CD4-positive, alpha-beta T cell treated with Interferon gamma for 1 hour (primary cell): ENCODE results near the gene MYO5C.

Experiments
- DNase-seq: peaks from one replicate; pipeline ENCODE4 v3.0.0-alpha.2; 2020

The MYO5C gene

GRCh38 chr15:52278636-52279367, 16.8 kb downstream of the MYO5C start:
- no peak for DNase-seq

- no peak for DNase-seq
Observed at GRCh38 chr15:52278135-52278534, 17.5 kb downstream of the MYO5C start.

GRCh38 chr15:52277575-52277974, 18.0 kb downstream of the MYO5C start:
- no peak for DNase-seq

GRCh38 chr15:52276256-52276770, 19.3 kb downstream of the MYO5C start:
- no peak for DNase-seq

- DNase-seq, result no peak
Observed at GRCh38 chr15:52263563-52264282, 31.9 kb downstream of the MYO5C start.

DNA sequence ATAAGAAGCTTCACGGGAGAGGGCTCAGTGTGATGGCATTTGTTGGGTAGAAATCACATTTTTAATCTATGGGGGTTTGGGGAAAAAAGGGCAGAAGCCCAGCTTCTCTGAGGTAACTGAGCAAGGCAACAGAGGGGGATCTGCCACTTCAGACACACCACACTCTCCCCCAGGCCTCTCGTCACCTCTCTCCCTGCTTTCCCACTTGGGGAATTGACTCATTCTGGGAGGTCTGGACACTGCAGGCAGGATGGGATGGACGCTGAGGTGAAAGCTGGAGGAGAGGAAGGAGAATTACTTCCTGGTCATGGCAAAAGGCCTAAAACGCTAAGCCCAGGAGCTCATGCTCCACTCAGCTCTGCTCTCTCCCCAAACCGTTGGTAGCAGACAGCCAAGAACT, 33.2 kb downstream of the MYO5C start:
- no peak for DNase-seq

GRCh38 chr15:52261498-52262242, 33.9 kb downstream of the MYO5C start:
- peak; percentile 57 for DNase-seq

DNA sequence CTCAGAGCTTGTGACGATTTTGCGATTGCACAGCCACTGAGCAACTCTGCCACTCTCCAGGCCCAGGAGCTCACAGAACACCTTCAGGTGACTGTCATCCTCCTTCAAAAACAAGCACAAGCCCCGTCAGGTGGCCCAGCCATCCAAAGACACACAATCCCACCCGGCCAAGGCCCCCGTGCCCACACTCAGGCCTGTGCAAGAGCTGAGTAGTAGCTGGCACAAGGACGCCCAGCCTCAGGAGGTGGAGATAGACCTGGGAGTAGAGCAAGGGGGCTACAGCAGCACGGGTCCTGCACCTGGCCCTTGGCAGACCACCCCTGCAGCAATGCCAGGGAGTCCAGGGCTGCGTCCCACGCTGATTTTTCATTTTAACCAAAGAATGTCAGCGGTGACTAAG, 34.6 kb downstream of the MYO5C start:
- DNase-seq, result no peak

GRCh38 chr15:52259503-52259902, 36.1 kb downstream of the MYO5C start:
- no peak for DNase-seq

GRCh38 chr15:52258461-52258860, 37.1 kb downstream of the MYO5C start:
- no peak for DNase-seq

DNA sequence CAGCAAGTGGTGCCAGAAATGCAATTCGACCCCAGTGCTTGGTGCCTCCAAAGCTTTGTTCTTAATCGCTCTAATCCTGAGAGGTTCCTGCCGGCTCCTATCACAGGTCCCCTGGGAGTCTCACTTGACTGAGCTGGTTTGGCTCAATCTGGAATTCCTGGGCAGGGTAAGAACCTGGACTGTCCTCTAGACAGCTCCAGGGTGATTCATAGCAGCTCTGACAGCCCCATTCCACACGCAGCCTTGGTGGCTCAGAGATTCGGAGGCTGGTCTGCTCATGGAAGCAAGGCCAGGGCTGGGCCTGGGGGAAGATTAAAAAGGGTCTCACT, 37.9 kb downstream of the MYO5C start:
- no peak for DNase-seq

DNA sequence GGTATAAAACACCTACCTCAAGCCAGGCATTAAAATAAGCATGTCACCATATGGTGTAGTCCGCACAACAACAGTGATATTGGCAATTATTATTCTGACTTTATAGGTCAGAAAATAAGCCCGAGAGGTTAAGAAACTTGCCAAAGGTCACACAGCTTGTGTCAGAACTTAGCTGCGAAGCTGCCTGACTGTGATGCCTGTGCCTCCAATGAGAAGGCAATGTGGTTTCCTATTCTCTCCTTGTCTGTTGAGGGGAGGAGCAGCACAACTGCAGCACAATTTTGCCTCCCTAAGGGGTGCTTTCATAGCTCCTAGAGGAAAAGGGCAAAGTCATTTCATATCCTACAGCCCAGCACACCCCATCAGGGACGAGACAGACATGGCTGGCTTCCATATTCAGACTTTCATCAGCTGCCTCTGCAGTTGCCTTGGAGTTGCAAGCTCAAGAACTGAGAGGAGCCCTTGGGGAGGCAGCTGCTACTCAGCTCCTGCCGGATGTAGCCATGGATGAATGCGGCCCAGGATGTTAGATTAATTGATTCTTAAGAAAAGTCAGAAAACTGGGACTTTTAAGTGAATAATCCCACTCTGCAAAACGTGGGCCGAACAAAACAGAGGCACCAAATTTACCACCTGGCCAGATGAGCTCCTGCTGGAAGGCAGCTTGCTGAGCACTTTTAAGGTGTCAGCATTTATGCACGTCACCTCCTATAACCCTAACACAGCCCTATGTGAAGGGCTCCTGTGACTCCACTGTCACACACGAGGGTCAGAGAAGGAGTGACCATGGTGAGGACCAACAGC, 38.5 kb downstream of the MYO5C start:
- DNase-seq, result no peak

GRCh38 chr15:52256366-52256765, 39.2 kb downstream of the MYO5C start:
- peak; percentile 72 for DNase-seq

DNA sequence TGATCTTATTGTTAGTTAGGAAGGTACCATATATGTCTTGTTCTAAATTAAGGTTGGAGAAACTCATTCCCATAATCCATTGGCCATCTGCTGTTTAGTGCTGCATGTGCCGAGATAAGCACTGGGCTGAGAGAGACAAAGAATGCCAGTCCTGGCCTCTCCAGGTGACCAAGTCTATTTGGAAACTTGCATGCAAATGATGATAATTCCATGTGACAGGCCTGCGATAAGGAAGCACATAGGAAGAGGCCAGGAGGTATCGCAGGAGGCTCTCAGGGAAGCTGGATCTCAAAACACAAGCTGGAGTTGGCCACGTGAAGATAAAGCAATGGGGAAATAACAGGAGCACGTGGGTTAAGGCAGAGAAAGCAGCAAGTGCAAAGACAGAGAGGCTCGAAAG, 39.7 kb downstream of the MYO5C start:
- DNase-seq, result no peak

GRCh38 chr15:52255008-52255407, 40.6 kb downstream of the MYO5C start:
- no peak for DNase-seq

DNA sequence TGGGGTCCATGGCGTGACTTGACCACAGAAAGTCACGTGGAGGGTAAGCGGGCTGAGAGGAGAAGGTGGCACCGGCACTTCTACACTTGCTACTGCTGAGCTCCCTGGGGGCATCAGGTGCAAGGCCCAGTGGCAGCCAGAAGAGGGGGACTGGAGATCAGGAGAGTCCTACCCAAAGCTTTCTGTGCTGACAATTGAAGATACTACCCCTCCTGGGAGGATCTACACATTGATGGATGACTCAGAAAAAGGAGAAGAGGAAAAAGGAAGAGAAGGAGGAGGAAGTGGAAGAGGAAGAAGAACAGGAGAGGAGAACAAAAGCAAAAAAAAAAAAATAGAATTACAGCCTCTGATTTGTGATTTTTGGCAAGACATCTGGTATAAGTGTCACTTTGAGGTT, 41.2 kb downstream of the MYO5C start:
- DNase-seq, result no peak

GRCh38 chr15:52252781-52253180, 42.8 kb downstream of the MYO5C start:
- DNase-seq, result no peak

- no peak for DNase-seq
Observed at GRCh38 chr15:52251144-52251860, 44.3 kb downstream of the MYO5C start.

DNA sequence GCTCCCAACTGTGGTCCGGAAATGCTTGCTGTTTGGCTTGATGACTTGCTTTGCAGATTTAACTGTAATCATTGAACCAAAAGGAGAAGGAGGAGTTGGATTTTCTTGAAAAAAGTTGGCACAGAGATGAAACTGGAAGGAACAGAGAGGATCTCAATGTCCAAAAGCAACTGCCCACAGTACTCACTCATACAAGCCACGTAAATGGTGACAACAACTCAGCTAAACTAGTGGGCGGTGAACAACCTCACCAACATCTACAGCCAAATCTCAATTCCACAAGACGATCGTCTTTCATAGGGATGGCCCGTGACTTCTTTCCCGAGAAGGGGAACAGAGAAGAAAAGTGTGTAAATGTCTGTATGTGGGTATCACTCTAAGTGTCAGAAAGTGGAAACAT, 48.1 kb downstream of the MYO5C start:
- DNase-seq, result no peak

- DNase-seq, result peak; percentile 20
Observed at GRCh38 chr15:52246686-52247431, 48.7 kb downstream of the MYO5C start.
